ENCODE data around the gene GSS.

GRCh38 chr20:34922654-34923381 lies 32.8 kb downstream of the GSS start:
- no peak for TF ChIP-seq CTCF (conservative IDR thresholded peaks at IDR 0.05 in 1 of 2, IDR thresholded peaks at IDR 0.05 in 1 of 2; ENCODE audit: low read depth in 1 of 2, low read length in 2 of 2)
- no peak for TF ChIP-seq EZH2 (IDR thresholded peaks at IDR 0.05; ENCODE audit: low read length, missing control alignments)
